GM21526 (cell line): Measurements from ENCODE around the gene CRYGB.
"Not testable (repeated sequence)": the region's sequence is repeated elsewhere in the genome, so short reads cannot be mapped to it uniquely, and the experiment has no call there.

Experiments
- ATAC-seq: cut with Tn5 transposase; IDR thresholded peaks from one replicate; pipeline ENCODE4 v1.9.1; 2021; ENCODE audit warnings: moderate library complexity; ENCODE audit not compliant: unreplicated experiment, low FRiP score

The CRYGB gene

GRCh38 chr2:208150956-208151355 lies 5.0 kb upstream of the CRYGB start:
- no peak for ATAC-seq

DNA sequence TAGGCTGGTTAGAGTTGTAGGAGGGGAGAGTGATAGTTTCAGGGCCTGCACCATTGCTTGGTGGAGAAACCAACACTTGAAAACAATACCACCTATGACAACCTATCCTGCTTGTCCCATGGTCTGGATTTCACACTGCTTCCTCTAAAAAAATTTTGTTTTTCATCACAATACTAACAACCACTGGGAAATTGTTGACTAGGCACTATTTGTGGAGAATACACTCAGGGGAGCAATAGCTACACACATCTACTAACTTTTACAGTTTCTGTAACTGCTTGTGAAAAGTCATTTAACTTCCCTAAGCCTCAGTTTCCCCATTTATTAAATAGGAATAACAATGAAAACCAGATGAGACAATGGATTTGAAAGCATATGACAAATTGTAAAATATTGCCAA lies 4.1 kb upstream of the CRYGB start:
- no peak for ATAC-seq

GRCh38 chr2:208148803-208149202 lies 2.8 kb upstream of the CRYGB start:
- no peak for ATAC-seq

DNA sequence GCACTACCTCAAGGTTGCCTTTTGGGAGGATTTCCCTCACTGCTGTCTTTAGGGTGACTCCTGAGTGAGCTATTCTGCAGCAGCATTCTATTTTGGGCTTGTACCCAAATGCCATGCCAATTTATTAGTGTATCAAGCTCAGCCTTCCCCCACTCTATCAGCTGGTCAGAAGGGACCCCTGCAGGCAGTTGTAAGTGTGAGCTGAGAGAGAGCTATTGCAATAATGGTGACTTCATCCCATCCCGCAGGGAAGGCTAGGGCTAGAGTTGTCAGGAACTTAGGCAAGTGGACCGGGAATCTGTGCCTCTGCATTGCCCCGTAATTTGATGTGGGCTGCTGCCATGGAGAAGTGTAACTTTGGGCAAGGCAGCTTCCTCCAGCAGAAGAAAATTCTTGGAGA lies 1.8 kb upstream of the CRYGB start:
- no peak for ATAC-seq

GRCh38 chr2:208147008-208147407 lies 1.1 kb upstream of the CRYGB start:
- no peak for ATAC-seq

- no peak for ATAC-seq
These were observed 2.8 kb downstream of the CRYGB start for GRCh38 chr2:208142925-208143799.

GRCh38 chr2:208142240-208142924 lies 3.6 kb downstream of the CRYGB start:
- no peak for ATAC-seq

DNA sequence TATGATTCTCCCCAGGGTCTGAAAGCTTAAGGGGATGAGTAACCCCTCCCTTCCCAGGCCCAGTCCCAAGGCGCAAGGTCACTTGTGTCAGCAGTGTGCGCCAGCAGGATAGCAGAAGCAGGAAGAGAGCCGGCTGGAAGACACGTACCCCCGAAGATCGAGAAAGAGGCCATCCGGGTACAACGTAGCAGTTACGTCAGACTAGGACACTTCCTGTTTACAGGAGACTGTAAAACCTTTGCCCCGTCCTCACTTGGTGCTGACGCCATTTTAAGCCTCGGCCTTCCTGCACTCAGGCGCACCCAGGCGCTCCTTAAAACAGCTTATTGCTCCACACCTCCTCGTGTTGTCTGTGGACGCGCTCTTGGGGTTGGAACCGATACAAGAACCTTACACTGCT lies 6.5 kb downstream of the CRYGB start:
- no peak for ATAC-seq

DNA sequence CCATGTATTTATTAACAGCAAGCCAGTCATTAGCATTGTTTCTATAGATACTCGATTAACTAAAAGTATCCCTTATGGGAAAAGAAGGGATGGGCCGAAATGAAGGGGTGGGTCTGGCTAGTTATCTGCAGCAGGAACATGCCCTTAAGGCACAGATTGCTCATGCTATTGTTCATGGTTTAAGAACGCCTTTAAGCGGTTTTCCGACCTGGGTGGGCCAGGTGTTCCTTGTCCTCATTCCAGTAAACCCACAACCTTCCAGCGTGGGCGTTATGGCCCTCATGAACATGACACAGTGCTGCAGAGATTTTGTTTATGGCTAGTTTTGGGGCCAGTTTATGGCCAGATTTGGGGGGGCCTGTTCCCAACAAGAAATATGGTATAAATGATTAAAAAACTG lies 7.6 kb downstream of the CRYGB start:
- not testable (repeated sequence) for ATAC-seq

DNA sequence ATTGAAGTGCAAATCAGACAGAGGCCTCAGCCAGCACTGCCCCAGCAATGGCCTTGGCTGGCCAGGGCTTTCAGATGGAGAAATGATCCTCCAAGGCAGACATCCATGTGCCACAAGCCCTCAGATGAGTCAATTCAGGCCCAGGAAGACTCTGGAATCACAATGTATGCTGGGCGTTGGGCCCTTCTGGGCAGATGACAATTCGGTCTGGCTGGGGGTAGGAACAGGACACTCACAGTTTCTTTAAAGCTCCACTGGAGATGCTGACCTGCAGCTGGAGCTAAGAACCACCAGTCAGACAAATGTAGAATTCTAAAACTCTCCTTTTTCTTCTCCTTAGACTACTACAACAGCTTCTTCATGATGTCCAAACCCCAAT lies 9.3 kb downstream of the CRYGB start:
- no peak for ATAC-seq

DNA sequence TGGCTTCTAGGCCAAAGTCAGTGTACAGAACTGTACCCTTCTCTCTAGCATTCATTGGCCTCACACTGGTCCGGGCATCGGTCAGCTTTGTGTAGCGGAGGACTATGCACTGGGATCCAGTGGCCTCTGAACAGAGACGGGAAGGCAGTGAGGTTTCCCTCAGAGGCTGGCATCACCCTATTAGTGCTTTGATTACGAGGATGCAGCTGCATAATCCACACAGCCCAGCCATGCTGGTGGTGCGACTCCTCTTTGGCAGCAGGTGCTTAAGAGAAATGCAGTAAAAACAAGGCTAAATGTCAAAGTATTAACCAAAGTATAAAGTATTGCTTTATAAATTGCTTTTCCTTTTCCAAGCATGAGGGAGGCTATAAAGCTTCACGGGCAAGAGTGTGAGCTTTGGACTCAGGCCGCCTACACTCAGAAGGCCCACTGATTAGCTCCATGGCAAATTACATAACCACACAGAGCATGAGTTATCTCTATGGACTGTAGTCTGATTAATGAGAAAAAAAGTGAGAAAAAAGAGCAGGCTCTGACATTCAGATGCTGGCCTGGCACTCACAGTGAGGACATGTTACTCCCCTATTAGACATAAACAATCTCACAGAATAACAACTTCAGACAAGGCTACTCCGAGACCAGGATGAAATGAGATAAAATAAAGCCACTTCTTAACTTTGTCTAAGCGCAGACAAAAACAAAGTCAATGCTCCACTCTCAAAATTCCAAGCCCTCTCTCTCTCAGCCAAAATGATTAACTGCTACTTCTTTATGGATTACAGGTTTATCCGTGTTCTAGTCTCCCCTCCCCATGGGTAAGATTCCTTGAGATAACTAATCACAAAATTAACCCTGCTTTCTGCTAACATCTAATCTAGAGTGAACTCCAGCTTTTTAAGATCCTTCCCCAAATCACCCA lies 9.9 kb downstream of the CRYGB start:
- no peak for ATAC-seq

DNA sequence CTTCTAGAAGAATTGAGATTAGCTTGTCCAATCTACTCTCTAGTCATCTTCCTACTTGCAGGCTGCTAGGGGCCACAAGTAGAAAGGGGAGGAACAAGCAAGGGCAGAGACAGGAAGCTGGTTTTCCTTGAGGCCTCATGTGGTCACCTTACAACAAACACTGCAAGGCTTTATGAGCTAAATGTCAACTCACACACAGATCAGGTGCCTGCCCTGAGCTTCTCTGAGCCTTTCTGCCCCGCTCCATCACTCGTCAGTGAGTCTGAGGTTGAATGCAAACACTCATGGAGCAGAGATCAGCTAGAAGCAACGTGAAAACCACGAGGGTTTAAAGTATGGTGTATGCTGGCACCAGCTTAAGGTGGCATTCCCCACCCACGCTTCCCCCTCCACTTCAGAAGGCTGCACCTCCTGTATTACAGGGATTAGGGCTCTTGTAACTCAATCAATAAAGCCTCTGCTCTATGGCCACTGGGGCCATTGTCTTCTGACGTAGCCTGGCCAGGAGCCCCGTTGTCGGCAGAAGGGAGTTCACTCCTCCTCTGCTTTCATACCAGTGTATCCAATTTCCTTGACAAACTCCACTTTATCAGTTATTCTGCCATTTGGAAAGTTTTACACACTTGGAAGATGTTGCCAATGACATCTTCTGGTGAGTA lies 10.9 kb downstream of the CRYGB start:
- no peak for ATAC-seq

GRCh38 chr2:208130712-208131110 lies 15.2 kb downstream of the CRYGB start:
- ATAC-seq = no peak

GRCh38 chr2:208129744-208130711 lies 15.9 kb downstream of the CRYGB start, which contains the start of gene CRYGC:
CRYGC (minus strand) TSS chr2:208129828; CDS start chr2:208129792, 36 bp downstream.
- no peak for ATAC-seq

- no peak for ATAC-seq
These were observed 17.8 kb downstream of the CRYGB start for GRCh38 chr2:208128136-208128535.

DNA sequence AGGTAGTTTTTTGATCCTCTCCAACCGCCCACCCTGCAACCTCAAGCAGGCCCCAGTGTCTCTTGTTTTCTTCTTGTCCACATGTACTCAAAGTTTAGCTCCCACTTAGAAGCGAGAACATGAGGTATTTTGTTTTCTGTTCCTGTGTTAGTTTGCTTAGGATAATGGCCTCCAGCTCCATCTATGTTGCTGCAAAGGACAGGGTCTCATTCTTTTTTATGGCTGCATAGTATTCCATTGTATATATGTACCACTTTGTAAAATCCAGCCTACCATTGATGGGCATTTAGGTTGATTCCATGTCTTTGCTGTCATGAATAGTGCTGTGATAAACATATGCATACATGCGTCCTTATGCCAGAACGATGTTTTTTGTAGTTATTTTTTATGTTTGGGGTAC lies 18.9 kb downstream of the CRYGB start:
- ATAC-seq = no peak

DNA sequence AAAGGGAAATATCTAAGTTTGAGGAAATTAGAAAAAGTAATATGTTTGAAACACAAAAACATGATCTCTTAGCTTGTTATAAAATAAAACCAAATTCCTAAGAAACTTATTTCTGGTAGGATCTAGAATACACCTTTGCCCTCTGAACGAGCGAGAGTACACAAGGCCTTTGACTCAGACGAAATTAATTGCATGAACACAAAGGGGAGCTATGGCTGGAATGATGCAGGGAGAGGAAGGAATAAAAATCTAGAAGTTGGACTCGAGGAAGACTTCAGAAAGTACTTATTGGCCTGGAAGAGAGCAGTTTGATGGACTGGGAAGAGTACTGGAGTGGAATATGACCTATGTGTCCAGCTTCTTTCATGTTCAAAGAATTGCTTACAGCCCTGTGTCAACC lies 20.7 kb downstream of the CRYGB start:
- no peak for ATAC-seq

DNA sequence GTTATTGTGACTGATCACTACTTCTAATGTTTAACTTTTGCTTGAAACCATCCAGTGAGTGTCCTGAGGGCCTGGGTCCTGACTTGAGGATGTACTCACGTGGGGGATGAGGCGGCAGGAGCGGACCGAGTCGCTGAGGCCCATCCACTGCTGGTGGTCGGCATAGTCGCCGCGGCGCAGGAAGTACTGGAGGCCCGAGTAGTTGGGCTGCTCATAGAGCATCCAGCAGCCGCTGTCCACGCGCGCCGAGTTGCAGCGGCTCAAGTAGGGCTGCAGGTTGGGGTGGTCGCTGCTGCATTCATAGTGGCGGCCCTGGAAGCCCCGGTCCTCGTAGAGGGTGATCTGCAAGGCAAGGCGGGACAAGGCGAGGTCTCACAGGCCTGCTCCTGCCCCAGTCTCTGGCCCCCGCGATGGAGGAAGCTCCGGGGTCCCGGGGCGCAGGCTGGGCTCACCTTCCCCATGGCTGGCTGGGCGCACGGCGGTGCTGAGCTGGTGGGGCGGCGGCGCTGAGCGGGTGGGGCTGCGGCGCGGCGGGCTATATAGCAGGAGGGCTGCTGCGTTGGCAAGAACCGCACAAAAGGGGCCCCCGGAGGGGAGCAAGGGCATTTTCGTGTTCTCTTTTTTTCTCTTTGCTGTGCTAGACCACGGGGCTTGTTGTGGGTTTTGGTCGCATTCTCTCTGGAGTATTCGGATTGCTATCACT lies 21.8 kb downstream of the CRYGB start, which contains the start of gene CRYGD:
Gene CRYGD (minus strand): TSS at position 512 of the 703 bp plus-strand sequence. CDS start 51 bp downstream, at position 461.
- ATAC-seq = not testable (repeated sequence)
